ENCODE measurements around the gene UGT1A5.

- no peak for TF ChIP-seq POLR2AphosphoS5 (IDR thresholded peaks at IDR 0.05; ENCODE audit: borderline replicate concordance, low read depth, low read length)
- no peak for TF ChIP-seq EZH2 (IDR thresholded peaks at IDR 0.05)
Observed at GRCh38 chr2:233799716-233800115, 87.0 kb downstream of the UGT1A5 start.

All from SK-N-MC (cell line).